ENCODE data around the gene TTLL1. TPM values are rescaled to one million over a fixed set of nuclear protein-coding genes. Genes with fewer than 3 reads are reported as not detected.

The TTLL1 gene
- total RNA-seq, 1 experiment from 2014 or later, result 4.6 TPM

DNA sequence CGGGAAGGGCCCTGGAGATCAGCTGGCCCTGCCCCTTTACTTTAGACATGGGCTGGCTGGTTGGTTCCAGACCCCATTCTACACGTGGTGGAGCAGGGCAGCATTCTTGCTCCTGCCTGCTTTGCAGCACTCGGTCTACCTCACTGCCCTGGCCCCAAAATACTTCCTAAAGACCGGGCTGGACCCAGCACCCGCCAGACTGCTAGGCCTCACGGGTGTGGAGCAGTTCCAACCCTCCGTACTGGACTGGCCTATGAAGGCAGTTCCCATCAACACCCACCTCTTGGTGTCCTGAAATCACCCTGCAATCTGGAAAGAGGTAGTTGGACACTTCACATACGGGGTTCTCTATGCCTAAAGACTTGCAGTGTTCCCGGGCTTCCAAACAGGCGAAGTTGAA is 47.6 kb upstream of the TTLL1 start:
- DNase-seq (ENCODE audit: low read depth, low spot score) (no peak), ATAC-seq (no peak)
- no peaks in the 10 kb centered on the region for H3K9me3 ChIP-seq (ENCODE audit: control insufficient read depth, insufficient read depth, low read depth, low read length)
- intact Hi-C loops (cut with micrococcal nuclease; ENCODE audit: unreplicated experiment), result no loop called here
- H3K36me3 ChIP-seq (ENCODE audit: control insufficient read depth, insufficient read depth, low read length), result no peaks in the 10 kb centered on the region; the same call in 1 of the 2 replicates
- no peaks in the 10 kb centered on the region for H3K27me3 ChIP-seq (ENCODE audit: control insufficient read depth, insufficient read depth, low read length)
- ChIA-PET CTCF (no interaction called here), POLR2A (no interaction called here)
- no peaks in the 10 kb centered on the region; the same call in 1 of the 2 replicates for H3K4me1 ChIP-seq (ENCODE audit: control insufficient read depth, insufficient read depth, low read length)
- in situ Hi-C loops (cut with HindIII; ENCODE audit: low pct_unique_long_range_greater_than_20kb, low sequenced_read_pairs), result no loop called here
- TF ChIP-seq SIN3A (IDR thresholded peaks at IDR 0.05; ENCODE audit: borderline replicate concordance, insufficient read depth, low read depth, low read length) (no peak), POLR2AphosphoS5 (IDR thresholded peaks at IDR 0.05; ENCODE audit: low read depth, low read length) (no peak), TCF7L2 (IDR thresholded peaks at IDR 0.05; ENCODE audit: low read depth, low read length) (no peak)
- TF ChIP-seq, protein P1, sequence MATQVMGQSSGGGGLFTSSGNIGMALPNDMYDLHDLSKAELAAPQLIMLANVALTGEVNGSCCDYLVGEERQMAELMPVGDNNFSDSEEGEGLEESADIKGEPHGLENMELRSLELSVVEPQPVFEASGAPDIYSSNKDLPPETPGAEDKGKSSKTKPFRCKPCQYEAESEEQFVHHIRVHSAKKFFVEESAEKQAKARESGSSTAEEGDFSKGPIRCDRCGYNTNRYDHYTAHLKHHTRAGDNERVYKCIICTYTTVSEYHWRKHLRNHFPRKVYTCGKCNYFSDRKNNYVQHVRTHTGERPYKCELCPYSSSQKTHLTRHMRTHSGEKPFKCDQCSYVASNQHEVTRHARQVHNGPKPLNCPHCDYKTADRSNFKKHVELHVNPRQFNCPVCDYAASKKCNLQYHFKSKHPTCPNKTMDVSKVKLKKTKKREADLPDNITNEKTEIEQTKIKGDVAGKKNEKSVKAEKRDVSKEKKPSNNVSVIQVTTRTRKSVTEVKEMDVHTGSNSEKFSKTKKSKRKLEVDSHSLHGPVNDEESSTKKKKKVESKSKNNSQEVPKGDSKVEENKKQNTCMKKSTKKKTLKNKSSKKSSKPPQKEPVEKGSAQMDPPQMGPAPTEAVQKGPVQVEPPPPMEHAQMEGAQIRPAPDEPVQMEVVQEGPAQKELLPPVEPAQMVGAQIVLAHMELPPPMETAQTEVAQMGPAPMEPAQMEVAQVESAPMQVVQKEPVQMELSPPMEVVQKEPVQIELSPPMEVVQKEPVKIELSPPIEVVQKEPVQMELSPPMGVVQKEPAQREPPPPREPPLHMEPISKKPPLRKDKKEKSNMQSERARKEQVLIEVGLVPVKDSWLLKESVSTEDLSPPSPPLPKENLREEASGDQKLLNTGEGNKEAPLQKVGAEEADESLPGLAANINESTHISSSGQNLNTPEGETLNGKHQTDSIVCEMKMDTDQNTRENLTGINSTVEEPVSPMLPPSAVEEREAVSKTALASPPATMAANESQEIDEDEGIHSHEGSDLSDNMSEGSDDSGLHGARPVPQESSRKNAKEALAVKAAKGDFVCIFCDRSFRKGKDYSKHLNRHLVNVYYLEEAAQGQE (IDR thresholded peaks at IDR 0.05; ENCODE audit: insufficient read depth in 1 of 2, low read depth in 2 of 2, low read length in 1 of 2), result no peak
- TF ChIP-seq, protein P2, sequence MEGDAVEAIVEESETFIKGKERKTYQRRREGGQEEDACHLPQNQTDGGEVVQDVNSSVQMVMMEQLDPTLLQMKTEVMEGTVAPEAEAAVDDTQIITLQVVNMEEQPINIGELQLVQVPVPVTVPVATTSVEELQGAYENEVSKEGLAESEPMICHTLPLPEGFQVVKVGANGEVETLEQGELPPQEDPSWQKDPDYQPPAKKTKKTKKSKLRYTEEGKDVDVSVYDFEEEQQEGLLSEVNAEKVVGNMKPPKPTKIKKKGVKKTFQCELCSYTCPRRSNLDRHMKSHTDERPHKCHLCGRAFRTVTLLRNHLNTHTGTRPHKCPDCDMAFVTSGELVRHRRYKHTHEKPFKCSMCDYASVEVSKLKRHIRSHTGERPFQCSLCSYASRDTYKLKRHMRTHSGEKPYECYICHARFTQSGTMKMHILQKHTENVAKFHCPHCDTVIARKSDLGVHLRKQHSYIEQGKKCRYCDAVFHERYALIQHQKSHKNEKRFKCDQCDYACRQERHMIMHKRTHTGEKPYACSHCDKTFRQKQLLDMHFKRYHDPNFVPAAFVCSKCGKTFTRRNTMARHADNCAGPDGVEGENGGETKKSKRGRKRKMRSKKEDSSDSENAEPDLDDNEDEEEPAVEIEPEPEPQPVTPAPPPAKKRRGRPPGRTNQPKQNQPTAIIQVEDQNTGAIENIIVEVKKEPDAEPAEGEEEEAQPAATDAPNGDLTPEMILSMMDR (IDR thresholded peaks at IDR 0.05), result no peak
- BruUV-seq (replicated peaks), result no TSS peak
- H3K27ac ChIP-seq (ENCODE audit: low read length), result no peak overlapping the region
- H3K4me3 ChIP-seq (ENCODE audit: low read depth in 2 of 2, low read length in 2 of 2), result no peak overlapping the region

DNA sequence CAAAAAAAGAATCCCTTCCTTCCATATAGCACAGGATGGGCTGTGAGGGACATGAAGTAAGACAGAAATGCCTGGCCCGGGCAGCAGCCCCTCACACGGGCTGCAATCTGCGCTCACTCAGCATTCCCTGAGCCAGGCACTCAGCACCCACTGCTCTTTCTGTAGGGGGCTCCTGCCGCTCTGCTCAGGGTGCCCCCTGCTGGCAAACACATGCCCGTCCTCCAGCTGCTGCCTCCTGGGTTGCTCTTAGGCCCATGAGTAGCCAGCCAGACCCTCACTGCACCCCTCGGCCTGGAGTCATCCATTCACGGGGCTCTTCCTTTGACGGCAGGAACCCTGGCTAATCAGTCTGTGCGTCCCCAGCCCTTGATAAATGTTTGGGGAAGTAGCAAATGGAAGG is 47.1 kb upstream of the TTLL1 start:
- no TSS peak for BruUV-seq (replicated peaks)
- H3K27ac ChIP-seq (ENCODE audit: low read length), result no peak overlapping the region
- H3K36me3 ChIP-seq (ENCODE audit: control insufficient read depth, insufficient read depth, low read length), result no peaks in the 10 kb centered on the region; the same call in 1 of the 2 replicates
- in situ Hi-C loops (cut with HindIII; ENCODE audit: low pct_unique_long_range_greater_than_20kb, low sequenced_read_pairs) (no loop called here), intact Hi-C loops (cut with micrococcal nuclease; ENCODE audit: unreplicated experiment) (no loop called here)
- ChIA-PET CTCF (interaction anchor here (0.5 kb wide), 1 partner anchor 60 kb away, joined by 3 read pairs; no protein-coding TSS in a partner anchor), POLR2A (no interaction called here)
- H3K4me1 ChIP-seq (ENCODE audit: control insufficient read depth, insufficient read depth, low read length), result no peaks in the 10 kb centered on the region
- H3K9me3 ChIP-seq (ENCODE audit: control insufficient read depth, insufficient read depth, low read depth, low read length), result no peaks in the 10 kb centered on the region
- ATAC-seq, result peak; percentile 84; the same call in 1 of the 2 replicates
- TF ChIP-seq, protein P1 (IDR thresholded peaks at IDR 0.05; ENCODE audit: insufficient read depth in 1 of 2, low read depth in 2 of 2, low read length in 1 of 2), result no peak
- no peak for TF ChIP-seq TCF7L2 (IDR thresholded peaks at IDR 0.05; ENCODE audit: low read depth, low read length)
- TF ChIP-seq POLR2AphosphoS5 (IDR thresholded peaks at IDR 0.05; ENCODE audit: low read depth, low read length), result no peak
- TF ChIP-seq, protein P2 (IDR thresholded peaks at IDR 0.05), result peak; percentile 83
- H3K4me3 ChIP-seq (ENCODE audit: low read depth in 2 of 2, low read length in 2 of 2), result no peak overlapping the region
- DNase-seq (ENCODE audit: low read depth, low spot score), result no peak
- no peaks in the 10 kb centered on the region for H3K27me3 ChIP-seq (ENCODE audit: control insufficient read depth, insufficient read depth, low read length)

Data from Panc1 (cell line).